Caco-2 (cell line): ENCODE measurements around the gene ZNF785. TPM values are rescaled to one million over a fixed set of nuclear protein-coding genes. Genes with fewer than 3 reads are reported as not detected.

ENCODE experiments used
- BruUV-seq: library from RNA; stranded (reverse); fragments of 400-500 nt; replicated peaks from 2 replicates; lab custom pipeline; 2021; lab: Mats Ljungman, UMichigan
- CTCF ChIA-PET: fragments of 300-600 bp; sonication (Branson Sonifier 250); formaldehyde crosslinking; loops from one replicate; lab custom pipeline; 2022; ENCODE audit warnings: antibody characterized with exemption; lab: Charles Lee
- POLR2A ChIA-PET: fragments of 300-600 bp; sonication (Branson Sonifier 250); formaldehyde crosslinking; loops from one replicate; lab custom pipeline; 2022; ENCODE audit warnings: antibody characterized with exemption; lab: Charles Lee
- DNase-seq, 2 experiments: peaks; one replicate each; pipeline versions ENCODE4 v3.0.0 to v3.0.0-alpha.2; 2020 to 2022
- H3K27me3 ChIP-seq: replicated peaks from 2 replicates; pipeline ENCODE4 v1.6.0; 2011; ENCODE audit warnings: low read length; ENCODE audit not compliant: control insufficient read depth, insufficient read depth
- H3K36me3 ChIP-seq: 2 replicates; pipeline ENCODE4 v1.5.1; 2011; ENCODE audit warnings: low read length; ENCODE audit not compliant: control insufficient read depth, insufficient read depth
- H3K4me1 ChIP-seq: fragments of 250-450 bp; sonication (Bioruptor Pico); 2 replicates; pipeline ENCODE4 v1.5.1; 2020; ENCODE audit warnings: mild to moderate bottlenecking
- H3K4me3 ChIP-seq: 2 replicates; pipeline ENCODE4 v1.5.1; 2011; ENCODE audit warnings: low read depth, mild to moderate bottlenecking, control low read depth, low read length
- H3K9me3 ChIP-seq: fragments of 250-450 bp; sonication (Bioruptor Pico); 2 replicates; pipeline ENCODE4 v1.5.1; 2020; ENCODE audit warnings: mild to moderate bottlenecking, moderate library complexity
- H3K27ac Mint-ChIP-seq: one replicate; pipeline ENCODE4 v1.8.0; 2022; ENCODE audit warnings: mixed read lengths; ENCODE audit not compliant: unreplicated experiment
- H3K27me3 Mint-ChIP-seq: one replicate; pipeline ENCODE4 v1.8.0; 2022; ENCODE audit warnings: mixed read lengths; ENCODE audit not compliant: insufficient read depth, unreplicated experiment
- H3K36me3 Mint-ChIP-seq: one replicate; pipeline ENCODE4 v1.8.0; 2022; ENCODE audit warnings: mild to moderate bottlenecking, mixed read lengths; ENCODE audit not compliant: insufficient read depth, unreplicated experiment
- H3K4me1 Mint-ChIP-seq: one replicate; pipeline ENCODE4 v1.8.0; 2022; ENCODE audit warnings: low read depth, mixed read lengths; ENCODE audit not compliant: unreplicated experiment
- H3K4me3 Mint-ChIP-seq: one replicate; pipeline ENCODE4 v1.8.0; 2022; ENCODE audit warnings: mild to moderate bottlenecking, moderate library complexity, mixed read lengths; ENCODE audit not compliant: unreplicated experiment
- H3K9me3 Mint-ChIP-seq: one replicate; pipeline ENCODE4 v1.8.0; 2022; ENCODE audit warnings: mixed read lengths; ENCODE audit not compliant: unreplicated experiment
- CTCF ChIP-seq, 2 experiments: fragments of 200-600 bp in 1 of 2; IDR thresholded peaks; 1 replicate in 1 of 2; 2 replicates in 1 of 2; pipeline versions ENCODE4 v1.5.1 to v1.8.0; 2011 to 2022; ENCODE audit warnings: antibody characterized with exemption in 1 of 2, control low read depth in 1 of 2, inconsistent platforms in 1 of 2, low read depth in 1 of 2, low read length in 1 of 2, mild to moderate bottlenecking in 1 of 2, moderate library complexity in 1 of 2; ENCODE audit not compliant: insufficient read depth in 1 of 2, severe bottlenecking in 1 of 2, unreplicated experiment in 1 of 2
- intact Hi-C: fragments of 100-400 bp; cut with micrococcal nuclease; formaldehyde crosslinking; loops from one replicate; pipeline ENCODE4 v1.10.0; 2022; ENCODE audit not compliant: unreplicated experiment
- total RNA-seq: library from RNA; stranded (reverse); gene quantifications from 2 replicates; pipeline ENCODE4 v1.2.3, GENCODE V29; 2022

The ZNF785 gene
- total RNA-seq, 1 experiment from 2014 or later, result 13.5 TPM

DNA sequence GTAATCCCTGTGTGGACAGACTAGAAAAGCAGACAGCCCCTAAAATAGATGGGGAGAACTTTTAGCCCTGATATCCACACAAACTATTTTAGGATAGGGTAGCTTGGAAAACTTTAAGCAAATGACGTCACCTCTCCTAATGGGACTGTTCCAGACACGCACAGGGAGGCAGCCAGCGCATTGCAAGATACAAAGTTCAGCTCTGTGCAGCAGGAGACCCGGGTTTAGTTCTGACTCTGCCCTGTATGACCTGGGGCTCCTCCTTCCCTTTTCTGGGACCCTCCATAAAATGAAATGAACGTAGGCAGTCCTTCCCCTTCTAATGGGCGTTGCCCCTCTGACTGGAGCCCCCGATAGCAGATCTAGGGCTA is 18.4 kb upstream of the ZNF785 start:
- ChIA-PET POLR2A (no interaction called here), CTCF (no interaction called here)
- no TSS peak for BruUV-seq
- H3K9me3 ChIP-seq, result no peaks in the 10 kb centered on the region
- no peaks in the 10 kb centered on the region for H3K27me3 Mint-ChIP-seq
- intact Hi-C loops, result no loop called here
- peaks cover 51% of the 10 kb centered on the region for H3K36me3 Mint-ChIP-seq
- DNase-seq, result no peak
- peaks cover 12% of the 10 kb centered on the region for H3K9me3 Mint-ChIP-seq
- no peaks in the 10 kb centered on the region for H3K4me1 ChIP-seq
- H3K36me3 ChIP-seq, result no peaks in the 10 kb centered on the region; the same call in 1 of the 2 replicates
- H3K4me1 Mint-ChIP-seq, result no peaks in the 10 kb centered on the region
- no peak overlapping the region for H3K4me3 ChIP-seq
- no peaks in the 10 kb centered on the region for H3K27me3 ChIP-seq
- H3K27ac Mint-ChIP-seq, result no peak overlapping the region
- no peak for TF ChIP-seq CTCF (IDR thresholded peaks at IDR 0.05; ENCODE audit: insufficient read depth in 1 of 2, low read depth in 1 of 2, low read length in 1 of 2, severe bottlenecking in 1 of 2, unreplicated experiment in 1 of 2)
- no peak overlapping the region for H3K4me3 Mint-ChIP-seq

- ChIA-PET CTCF (interaction anchor here (0.6 to 1.0 kb wide), 3 partner anchors 11 to 173 kb away, joined by 3 to 5 read pairs (median 5); partner anchors contain the start of gene DCTPP1), POLR2A (interaction anchor here (0.6 kb wide), 1 partner anchor 50 kb away, joined by 5 read pairs; no protein-coding TSS in a partner anchor)
- no peaks in the 10 kb centered on the region for H3K4me1 Mint-ChIP-seq
- Histone ChIP-seq H3K9me3 (no peaks in the 10 kb centered on the region), H3K4me1 (no peaks in the 10 kb centered on the region), H3K27me3 (no peaks in the 10 kb centered on the region), H3K4me3 (no peak overlapping the region), H3K36me3 (no peaks in the 10 kb centered on the region; the same call in 1 of the 2 replicates)
- peaks cover 40% of the 10 kb centered on the region for H3K36me3 Mint-ChIP-seq
- H3K4me3 Mint-ChIP-seq, result no peak overlapping the region
- H3K27ac Mint-ChIP-seq, result no peak overlapping the region
- BruUV-seq, result TSS peak; percentile 18
- TF ChIP-seq CTCF (IDR thresholded peaks at IDR 0.05; ENCODE audit: insufficient read depth in 1 of 2, low read depth in 1 of 2, low read length in 1 of 2, severe bottlenecking in 1 of 2, unreplicated experiment in 1 of 2), result no peak
- no peaks in the 10 kb centered on the region for H3K27me3 Mint-ChIP-seq
- peaks cover 12% of the 10 kb centered on the region for H3K9me3 Mint-ChIP-seq
- intact Hi-C loops, result no loop called here
- no peak for DNase-seq
These were observed 17.2 kb upstream of the ZNF785 start for GRCh38 chr16:30602616-30603277.

DNA sequence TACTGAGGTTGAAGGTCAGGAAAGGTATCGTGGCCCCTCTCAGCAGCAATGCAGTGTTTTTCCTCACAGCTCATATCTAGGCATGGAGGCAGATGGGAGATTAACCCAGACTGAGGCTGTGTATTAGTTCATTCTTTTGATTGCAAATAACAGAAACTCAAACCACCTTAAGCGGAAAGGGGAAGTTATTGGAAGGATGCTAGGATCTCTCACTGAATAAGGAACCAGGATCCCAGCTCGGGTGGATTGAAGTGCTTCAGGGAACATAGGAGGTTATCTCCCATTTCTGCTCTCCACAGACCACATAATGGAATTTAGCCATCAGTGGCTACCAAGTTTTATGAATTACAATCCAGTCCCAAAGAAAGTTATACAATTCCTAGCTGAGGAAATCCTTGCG is 16.5 kb upstream of the ZNF785 start:
- Histone ChIP-seq H3K4me3 (no peak overlapping the region), H3K9me3 (no peaks in the 10 kb centered on the region), H3K27me3 (no peaks in the 10 kb centered on the region), H3K36me3 (no peaks in the 10 kb centered on the region), H3K4me1 (no peaks in the 10 kb centered on the region)
- H3K27me3 Mint-ChIP-seq, result no peaks in the 10 kb centered on the region
- peaks cover 36% of the 10 kb centered on the region for H3K36me3 Mint-ChIP-seq
- no peak for TF ChIP-seq CTCF (IDR thresholded peaks at IDR 0.05; ENCODE audit: insufficient read depth in 1 of 2, low read depth in 1 of 2, low read length in 1 of 2, severe bottlenecking in 1 of 2, unreplicated experiment in 1 of 2)
- H3K4me1 Mint-ChIP-seq, result no peaks in the 10 kb centered on the region
- DNase-seq, result no peak
- no TSS peak for BruUV-seq
- ChIA-PET CTCF (interaction anchor here (0.7 to 1.0 kb wide), 2 partner anchors 92 to 172 kb away, joined by 5 read pairs; partner anchors contain the start of gene DCTPP1), POLR2A (interaction anchor here (0.6 kb wide), 1 partner anchor 9 kb away, joined by 3 read pairs; no protein-coding TSS in a partner anchor)
- H3K4me3 Mint-ChIP-seq, result no peak overlapping the region
- peaks cover 12% of the 10 kb centered on the region for H3K9me3 Mint-ChIP-seq
- intact Hi-C loops, result no loop called here
- no peak overlapping the region for H3K27ac Mint-ChIP-seq
